IPS DF 19.7 (cell line): ENCODE measurements around the gene CHID1.

Source experiments
- DNase-seq: peaks from one replicate; pipeline ENCODE4 v3.0.0-alpha.2; 2013; ENCODE audit warnings: low read depth, low spot score

CHID1 gene

DNA sequence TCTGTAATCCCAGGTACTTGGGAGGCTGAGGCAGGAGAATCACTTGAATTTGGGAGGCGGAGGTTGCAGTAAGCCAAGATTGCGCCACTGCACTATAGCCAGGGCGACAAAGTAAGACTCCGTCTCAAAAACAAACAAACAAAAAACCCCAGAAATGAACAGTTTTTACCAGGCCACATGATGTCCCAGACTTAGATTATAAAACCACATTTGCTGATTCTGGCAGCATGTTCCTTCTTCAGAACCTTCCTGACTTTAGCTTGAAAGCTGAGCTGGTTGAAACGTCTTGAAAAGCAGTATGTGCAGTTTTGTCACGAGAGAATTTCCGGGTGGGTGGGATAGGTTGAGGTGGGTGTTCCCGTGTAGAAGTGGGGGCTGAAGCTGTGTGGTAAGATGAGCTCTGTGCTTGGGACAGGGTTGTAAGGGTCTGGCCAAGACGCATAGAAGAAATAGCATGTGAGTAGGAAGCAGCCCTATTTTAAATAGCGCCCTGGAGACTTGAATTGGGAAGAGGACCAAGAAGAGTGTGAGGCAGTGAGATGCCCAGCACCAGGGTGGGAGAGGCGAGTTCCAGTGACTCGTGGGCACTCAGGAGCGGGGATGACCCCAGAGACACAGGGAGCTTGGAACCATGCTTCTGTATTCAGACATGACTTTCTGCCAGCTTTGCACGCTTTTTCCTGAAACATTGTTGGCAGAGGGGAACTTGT lies 22.7 kb upstream of the CHID1 start:
- DNase-seq: no peak

DNA sequence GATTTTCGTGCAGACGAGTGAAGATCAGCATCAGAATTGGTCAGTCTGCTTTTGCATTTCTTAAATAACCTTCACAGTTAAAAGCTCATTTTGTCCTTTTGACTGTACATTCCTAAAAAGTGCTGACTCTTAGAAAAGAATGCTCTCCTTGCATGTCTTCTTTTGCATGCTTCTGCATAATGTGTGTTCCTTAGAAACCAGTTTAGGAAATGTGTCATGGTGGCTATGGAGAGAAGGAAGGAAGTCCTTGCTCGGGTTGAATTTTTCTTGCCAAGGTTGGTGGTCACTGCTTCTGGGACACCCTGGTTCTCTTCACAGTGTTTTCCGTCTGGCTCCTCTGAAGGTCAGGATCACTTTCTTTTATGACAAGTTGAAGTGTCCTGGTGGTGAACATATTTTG lies 21.8 kb upstream of the CHID1 start:
- DNase-seq: no peak

DNA sequence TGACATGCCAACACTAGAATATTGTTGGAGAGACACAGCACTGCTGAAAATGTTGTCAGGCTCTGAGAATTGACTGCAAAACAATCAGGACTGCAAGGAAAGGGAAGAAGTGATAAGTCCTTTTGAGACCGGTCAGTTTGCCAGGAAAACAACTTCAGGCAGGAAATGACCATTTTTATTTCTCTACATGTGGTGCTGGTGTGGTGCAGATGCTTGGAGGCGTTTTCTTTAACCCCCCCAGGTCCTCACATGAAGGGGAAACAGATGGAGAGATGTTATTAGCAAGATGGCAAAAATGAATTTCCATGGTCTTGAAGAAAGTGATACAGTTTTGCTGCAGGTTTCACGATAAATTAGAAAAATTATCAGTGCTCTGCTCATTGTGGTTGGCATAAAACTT lies 20.8 kb upstream of the CHID1 start:
- DNase-seq: no peak

DNA sequence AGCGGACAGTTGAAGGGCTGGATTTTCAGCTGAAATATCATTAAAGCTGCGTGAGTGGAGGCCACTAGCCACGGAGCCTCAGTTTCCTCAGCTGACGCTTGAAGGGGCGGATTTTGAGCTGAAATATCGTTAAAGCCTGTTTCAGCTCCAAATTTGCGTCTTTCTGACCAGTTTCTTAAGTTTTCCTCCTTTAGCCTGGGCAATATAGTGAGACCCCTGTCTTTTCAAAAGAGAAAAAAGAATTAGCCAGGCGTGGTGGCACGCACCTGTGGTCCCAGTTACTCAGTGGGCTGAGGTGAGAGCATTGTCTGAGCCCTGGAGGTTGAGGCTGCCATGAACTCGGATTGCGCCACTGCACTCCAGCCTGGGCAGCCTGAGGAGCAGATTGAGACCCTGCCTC lies 18.8 kb upstream of the CHID1 start:
- no peak for DNase-seq

- DNase-seq: no peak
These were observed 18.2 kb upstream of the CHID1 start for GRCh38 chr11:928786-929185.

- DNase-seq: no peak
These were observed 17.3 kb upstream of the CHID1 start for GRCh38 chr11:927871-928270.

DNA sequence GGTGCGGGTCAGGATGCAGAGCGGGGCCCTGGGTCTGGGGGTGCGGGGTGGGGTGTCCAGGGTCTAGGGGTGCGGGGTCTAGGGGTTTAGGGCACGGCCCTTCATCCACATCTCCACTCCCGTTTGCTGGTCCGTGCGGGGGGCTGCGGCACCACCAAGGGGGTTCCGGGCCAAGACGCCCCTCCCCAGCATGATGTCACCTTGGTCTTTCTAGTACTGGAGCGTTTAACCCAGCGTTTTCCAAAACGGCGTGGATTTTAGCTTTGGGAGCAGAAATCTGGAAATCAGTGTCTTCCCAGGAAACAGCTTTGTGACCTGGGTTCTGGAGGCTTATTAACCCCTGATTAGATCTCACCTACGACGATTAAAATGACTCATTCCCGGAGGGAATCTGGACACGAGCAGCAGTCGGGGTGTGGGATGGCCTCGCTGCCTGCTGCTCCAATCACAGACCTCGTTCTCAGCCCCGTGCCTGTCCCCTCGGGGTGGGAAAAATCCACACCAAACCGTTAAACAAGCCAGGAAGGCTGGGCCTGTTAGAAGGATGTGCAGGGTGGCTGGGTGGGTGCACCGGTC lies 15.8 kb upstream of the CHID1 start:
- no peak for DNase-seq

- no peak for DNase-seq
These were observed 15.1 kb upstream of the CHID1 start, which contains the start of gene AP2A2 for GRCh38 chr11:925496-926301. TSS of gene AP2A2 (plus strand) at chr11:925870. CDS start at chr11:926022, 152 bp downstream.

DNA sequence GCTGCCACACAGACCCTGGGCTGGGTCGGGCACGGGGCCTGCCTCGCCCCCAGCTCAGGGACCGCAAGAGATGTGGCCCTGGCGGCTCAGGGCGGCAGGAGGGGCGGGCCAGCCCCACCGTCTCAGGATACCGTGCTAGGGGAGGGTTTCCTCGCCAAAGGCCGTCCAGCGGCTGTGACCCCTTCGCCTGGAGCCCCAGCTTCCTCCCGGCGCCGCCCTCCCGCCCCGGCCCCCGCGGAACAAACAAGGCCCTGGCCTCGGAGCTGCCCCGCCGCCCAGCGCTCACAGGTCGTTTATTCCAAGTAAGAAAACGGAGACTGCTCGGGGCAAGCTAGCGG lies 14.5 kb upstream of the CHID1 start:
- DNase-seq: no peak

GRCh38 chr11:924406-925157 lies 14.0 kb upstream of the CHID1 start:
- DNase-seq: no peak

DNA sequence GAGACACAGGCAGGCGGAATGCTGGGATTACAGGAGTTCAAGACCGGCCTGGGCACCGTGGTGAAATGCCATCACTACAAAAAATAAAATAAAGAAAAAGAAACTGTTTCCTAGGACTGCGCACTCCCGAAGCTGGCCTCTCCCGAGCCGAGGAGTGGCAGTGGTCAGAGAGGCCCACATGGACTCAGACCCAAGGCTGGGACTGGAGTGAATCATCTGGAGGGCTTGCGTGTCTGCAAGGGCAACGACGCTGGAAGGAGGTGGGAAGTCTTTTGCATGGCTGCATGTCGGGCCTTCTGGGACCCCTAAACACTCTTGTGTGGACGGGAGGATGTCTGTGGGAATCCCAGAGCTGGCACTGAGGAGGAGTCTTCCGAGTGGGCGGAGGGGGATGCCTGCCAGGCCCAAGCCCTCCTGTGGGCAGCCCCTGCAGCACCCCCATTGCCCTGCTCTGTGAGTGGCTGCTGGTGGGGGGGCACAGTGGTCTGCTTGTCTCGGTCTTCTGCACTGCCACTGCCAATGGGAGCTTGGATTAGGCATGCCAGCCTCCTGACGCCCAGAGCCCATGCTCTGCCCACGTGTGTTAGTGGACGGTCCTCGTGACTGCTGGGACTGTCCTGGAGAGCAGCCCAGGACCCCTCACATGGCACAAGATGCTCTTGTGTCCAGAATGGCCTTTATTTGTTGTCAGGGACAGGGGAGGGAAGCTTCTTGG lies 13.2 kb upstream of the CHID1 start:
- DNase-seq: no peak

- no peak for DNase-seq
These were observed 11.5 kb upstream of the CHID1 start for GRCh38 chr11:921921-922678.

DNA sequence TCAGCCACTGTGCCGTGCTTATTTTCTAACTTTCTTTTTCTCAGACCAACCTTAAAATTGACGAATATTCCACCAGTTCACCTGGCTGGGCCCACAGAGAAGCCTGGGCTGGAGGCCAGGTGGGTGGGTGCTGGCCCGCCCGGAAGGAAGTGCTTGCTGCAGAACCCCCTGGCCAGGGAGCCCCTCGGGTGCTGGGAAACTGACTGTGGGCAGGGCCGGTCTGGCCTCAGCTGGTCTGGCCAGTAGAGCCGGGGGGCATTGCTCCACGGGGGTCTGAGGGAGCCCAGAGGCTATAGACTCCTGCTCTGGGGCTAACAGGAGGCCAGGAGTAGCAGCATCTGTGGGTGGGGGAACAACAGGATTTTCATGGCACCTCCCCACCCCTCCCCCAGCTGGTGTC lies 6.8 kb upstream of the CHID1 start:
- no peak for DNase-seq

DNA sequence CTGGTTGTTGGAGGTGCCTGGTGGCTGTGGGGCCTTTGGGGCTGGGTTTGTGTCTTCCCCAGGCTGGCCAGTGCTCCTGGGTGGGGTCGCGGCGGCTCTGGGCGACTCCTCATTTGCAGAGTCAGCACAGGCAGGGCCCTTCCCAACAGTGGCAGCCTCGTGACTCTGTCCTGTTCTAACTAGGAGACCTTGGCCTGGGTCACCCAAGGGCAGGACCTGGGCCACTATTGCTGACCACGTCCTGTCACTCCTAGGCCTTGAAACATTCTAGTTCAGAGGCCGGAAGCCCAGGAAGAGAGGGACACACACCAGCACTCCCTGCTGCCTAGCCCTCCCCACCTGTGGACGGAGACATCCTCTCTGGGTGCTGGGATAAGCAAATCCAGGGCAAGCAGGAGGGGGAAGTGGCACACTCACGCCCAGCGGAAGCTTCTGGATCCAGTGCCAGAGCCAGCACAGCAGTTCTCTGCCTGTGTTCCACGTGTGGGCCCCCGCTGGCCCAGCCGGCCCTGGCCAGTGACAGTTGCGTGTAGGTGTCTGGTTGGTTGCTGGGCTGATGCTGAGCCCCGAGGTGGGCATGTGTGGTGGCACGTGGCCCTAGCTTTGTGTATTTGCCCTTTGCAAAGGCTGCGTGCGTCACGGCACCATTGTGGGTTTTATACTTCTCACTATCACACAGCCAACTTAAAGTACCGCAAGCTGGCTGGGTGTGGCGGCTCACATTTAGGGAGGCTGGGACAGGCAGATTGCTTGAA lies 4.3 kb upstream of the CHID1 start:
- no peak for DNase-seq

- DNase-seq: no peak
These were observed 3.6 kb upstream of the CHID1 start for GRCh38 chr11:914204-914603.

DNA sequence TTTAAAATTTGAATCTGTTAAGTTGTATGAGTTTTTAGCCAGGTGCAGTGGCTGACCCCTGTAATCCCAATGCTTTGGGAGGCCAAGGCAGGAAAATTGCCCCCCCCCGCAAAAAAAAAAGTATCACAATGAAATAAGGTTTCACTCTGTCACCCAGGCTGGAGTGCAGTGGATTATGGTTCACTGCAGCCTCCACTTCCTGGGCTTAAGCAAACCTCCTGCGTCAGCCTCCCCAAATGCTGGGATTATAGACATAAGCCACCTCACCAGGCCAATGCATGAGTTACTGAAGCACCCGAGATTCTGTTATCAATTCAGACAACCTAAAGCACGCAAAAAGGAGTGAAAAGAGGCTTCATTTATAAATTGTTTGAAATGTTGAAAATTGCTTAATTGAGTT lies 2.4 kb upstream of the CHID1 start:
- DNase-seq: no peak

DNA sequence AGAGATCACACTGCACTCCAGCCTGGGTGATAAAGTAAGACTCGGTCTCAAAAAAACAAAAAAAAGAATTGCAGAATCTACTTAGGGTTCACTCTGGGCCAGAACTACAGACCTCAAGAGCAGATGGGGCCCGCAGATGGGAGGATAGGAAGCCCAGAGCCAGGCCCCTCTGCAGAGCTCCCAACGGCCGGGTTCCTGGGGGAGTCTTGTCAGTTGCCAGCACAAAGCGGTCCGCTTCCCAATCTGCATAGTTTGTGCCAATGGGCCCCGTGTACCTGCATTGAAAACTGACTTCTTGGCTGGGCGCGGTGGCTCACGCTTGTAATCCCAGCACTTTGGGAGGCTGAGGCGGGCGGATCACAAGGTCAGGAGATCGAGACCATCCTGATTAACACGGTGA lies 1.7 kb upstream of the CHID1 start:
- no peak for DNase-seq

DNA sequence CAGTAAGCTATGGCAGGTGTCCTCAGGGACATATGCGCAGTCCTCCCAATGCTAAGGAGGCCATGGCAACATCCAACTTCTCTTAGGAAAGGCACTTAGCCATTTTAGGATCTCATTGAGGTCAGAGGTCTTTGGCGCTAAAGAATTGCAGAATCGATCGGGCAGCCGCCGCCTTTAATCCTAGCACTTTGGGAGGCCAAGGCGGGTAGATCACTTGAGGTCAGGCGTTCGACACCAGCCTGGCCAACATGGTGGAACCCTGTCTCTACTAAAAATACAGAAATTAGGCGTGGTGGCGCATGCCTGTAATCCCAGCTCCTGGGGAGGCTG lies 1.2 kb upstream of the CHID1 start:
- no peak for DNase-seq

DNA sequence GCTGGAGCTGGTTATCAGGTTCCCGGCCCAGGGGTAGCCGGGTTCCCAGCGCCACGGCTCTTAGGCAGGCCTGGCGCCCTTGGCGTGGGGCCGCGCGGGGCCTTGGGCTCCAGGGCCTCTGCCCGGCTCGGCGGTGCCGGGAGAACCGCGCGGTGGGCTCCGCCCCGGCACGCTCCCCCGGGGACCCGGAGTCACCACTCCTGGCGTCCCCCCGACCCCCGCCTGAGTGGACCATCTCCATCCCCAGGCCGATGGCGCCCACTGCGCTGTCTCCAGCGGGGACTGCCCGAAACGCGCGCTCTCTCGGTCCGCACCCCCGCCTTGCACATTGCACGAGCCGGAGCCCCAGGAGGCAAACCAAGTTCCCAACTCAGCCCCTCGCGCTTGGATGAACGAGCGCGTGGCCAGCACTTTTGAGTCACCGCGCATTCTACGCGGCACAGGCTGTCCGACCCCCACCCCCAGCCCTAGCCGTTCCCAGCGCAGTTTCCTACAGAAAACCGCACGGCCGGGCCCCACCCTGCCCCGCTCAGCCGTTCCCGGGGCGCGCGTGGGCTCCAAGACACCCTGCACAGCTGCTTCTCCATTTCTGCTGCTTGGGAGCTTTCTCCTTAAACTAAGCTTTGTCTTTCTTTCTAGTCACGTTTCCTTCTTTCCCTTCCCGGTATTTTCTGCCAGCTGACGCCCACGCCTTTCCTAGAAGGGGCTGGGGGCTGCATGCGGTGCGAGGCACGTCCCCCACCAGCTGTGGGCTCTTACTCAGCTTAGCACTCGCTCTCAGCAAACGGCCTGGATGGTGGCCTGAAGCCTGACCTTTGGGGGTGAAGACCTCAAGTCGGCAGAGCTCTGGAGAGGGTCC lies 650 bp upstream of the CHID1 start:
- no peak for DNase-seq
